OCI-M2 (cell line): Measurements from ENCODE around the gene DOCK3.
"Not testable (repeated sequence)": the region's sequence is repeated elsewhere in the genome, so short reads cannot be mapped to it uniquely, and the experiment has no call there.

Experiments
- DNase-seq: peaks from one replicate; lab custom pipeline; 2025; ENCODE audit not compliant: unreplicated experiment; lab: John Stamatoyannopoulos, UW

The DOCK3 gene

DNA sequence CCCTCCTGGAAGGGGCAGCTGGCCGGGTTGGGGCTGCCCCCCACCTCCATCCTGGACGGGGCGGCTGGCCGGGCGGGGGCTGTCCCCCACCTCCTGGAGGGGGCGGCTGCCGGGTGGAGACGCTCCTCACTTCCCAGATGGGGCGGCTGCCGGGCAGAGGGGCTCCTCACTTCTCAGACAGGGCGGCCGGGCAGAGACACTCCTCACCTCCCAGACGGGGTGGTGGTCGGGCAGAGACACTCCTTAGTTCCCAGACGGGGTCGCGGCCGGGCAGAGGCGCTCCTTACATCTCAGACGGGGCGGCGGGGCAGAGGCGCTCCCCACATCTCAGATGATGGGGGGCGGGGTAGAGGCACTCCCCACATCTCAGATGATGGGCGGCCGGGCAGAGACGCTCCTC, 129.1 kb downstream of the DOCK3 start:
- DNase-seq: not testable (repeated sequence)

DNA sequence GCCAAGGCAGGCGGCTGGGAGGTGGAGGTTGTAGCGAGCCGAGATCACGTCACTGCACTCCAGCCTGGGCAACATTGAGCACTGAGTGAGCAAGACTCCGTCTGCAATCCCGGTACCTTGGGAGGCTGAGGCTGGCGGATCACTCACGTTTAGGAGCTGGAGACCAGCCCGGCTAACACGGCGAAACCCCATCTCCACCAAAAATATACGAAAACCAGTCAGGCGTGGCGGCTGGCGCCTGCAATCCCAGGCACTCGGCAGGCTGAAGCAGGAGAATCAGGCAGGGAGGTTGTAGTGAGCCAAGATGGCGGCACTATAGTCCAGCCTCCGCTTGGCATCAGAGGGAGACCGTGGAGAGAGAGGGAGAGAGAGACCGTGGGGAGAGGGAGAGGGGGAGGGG, 129.6 kb downstream of the DOCK3 start:
- DNase-seq: not testable (repeated sequence)

- no peak for DNase-seq
These were observed 130.6 kb downstream of the DOCK3 start for GRCh38 chr3:50805321-50805720.

DNA sequence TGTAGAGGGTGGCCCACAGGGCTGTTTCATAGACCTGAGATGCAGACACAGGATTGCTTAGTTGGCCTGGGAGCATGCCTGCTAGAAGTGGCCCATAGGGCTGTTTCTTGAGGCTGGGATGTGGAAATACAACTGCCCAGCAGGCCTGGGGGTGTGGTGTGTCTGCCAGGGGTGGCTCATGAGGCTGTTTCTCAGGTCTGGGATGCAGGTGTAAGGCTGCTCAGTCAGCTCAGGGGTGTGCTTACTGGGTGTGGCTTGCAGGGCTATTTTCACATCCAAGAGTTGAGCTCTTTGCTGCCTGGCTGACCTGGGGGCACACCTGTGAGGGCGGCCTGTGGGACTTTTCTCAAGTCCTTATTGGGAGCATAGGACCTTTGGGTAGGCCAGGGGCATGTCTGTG, 131.3 kb downstream of the DOCK3 start:
- no peak for DNase-seq

DNA sequence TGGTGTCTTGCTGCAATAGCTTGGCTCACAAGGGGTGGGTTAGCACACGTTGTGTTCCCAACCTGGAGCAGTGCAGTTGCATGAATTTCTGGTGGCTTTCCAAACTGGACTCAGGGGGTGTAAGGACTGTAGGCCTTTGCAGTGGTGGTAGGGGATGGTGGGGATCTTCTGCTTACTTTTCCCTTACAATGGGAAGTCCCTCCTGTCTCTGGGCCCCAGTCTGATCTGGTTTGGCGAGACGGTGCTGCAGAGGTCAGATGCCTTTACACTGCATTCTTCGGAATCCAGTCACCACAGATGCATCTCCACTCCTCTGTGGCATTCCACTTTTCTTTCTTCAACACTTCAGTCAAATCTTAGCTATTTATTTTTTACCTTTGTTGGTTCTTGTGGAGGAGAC, 132.1 kb downstream of the DOCK3 start:
- no peak for DNase-seq

- DNase-seq: no peak
These were observed 132.5 kb downstream of the DOCK3 start for GRCh38 chr3:50807266-50807665.

- no peak for DNase-seq
These were observed 137.2 kb downstream of the DOCK3 start for GRCh38 chr3:50811893-50812292.

DNA sequence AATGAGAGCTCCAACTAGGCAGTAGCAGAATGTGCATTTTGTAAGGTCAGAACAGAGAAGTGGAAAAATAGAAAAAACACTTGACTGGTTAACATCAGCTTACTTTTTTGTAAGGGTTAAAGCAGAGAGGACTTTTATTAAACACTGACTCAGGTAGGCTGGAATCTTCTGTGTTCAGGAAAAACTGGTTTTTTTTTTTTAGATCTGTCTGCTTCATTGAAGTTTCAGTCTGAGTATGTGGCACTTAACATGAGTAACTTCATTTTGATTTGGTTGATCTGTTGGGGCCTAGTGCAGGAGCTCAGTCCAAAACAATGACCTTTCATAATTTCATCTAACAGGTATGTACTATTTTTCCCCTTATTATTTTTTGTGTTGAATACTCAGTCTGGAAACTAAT, 141.1 kb downstream of the DOCK3 start:
- DNase-seq: no peak

DNA sequence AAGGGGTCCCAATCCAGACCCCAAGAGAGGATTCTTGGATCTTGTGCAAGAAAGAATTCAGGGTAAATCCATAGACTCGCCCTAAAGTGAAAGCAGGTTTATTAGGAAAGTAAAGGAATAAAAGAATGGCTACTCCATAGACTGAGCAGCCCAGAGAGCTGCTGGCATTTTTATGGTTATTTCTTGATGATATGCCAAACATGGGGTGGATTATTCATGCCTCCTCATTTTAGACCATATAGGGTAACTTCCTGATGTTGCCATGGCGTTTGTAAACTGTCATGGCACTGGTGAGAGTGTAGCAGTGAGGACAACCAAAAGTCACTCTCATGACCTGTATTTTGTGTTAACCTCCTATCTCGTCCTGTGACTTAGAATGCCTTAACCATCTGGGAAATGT, 142.2 kb downstream of the DOCK3 start:
- no peak for DNase-seq

DNA sequence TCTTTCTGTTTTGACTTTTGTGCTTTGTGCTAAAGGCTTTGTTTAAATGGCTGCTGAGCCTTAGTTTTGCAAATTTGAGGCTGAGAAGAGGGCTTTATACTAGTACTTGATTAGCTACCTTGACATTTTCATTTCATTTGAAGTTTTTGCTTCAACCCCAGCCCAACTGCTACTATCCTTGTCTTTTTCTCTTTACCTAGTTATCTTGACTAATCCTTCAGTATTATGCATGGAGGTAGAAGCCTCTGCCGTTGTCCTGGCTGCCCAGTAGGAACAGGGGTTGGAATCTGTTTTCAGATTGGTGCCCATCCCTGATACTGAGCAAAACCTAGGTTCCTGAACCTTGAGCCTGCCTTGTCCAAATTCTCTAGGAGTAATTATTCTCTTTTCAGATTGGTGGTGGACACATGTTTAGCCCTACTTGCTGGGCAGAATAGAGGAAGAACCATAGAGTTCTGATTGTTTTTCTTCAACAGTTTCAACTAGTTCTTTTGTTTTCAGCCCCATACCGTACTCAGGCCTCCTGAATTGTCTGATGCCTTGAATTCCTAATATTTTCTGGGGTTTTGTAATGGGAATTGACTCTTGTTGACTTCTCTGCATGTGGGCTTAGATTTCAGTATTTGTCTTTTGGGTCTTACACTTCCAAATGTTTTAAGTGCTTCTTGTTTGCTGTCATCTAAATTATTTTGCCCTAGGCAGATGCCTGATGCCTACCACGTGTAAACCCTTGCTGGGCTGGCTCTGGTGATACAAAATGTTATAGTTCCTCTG, 143.2 kb downstream of the DOCK3 start:
- no peak for DNase-seq

- DNase-seq: no peak
These were observed 145.2 kb downstream of the DOCK3 start for GRCh38 chr3:50819882-50820281.

DNA sequence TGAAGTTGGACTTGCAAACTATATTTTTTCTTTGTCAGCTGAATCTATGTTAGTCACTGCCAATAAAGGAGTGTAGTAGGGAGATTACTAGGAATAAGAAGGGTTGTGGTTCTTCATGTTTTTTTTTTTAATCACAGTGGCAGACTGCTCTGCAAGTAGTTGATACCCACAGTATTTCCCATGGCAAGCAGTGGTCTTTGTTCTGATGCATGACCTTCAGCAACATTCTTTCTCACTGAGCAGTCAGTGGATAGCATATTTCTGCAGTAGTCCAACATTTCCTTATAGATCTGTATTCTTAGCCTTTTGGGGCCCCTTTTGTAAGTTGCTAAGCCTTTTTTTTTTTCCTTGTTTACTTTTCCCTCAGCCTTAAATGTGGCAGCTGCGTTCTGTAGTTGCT, 151.1 kb downstream of the DOCK3 start:
- DNase-seq: no peak

- DNase-seq: no peak
These were observed 155.7 kb downstream of the DOCK3 start for GRCh38 chr3:50830451-50830850.

- not testable (repeated sequence) for DNase-seq
These were observed 156.3 kb downstream of the DOCK3 start for GRCh38 chr3:50831009-50831408.

DNA sequence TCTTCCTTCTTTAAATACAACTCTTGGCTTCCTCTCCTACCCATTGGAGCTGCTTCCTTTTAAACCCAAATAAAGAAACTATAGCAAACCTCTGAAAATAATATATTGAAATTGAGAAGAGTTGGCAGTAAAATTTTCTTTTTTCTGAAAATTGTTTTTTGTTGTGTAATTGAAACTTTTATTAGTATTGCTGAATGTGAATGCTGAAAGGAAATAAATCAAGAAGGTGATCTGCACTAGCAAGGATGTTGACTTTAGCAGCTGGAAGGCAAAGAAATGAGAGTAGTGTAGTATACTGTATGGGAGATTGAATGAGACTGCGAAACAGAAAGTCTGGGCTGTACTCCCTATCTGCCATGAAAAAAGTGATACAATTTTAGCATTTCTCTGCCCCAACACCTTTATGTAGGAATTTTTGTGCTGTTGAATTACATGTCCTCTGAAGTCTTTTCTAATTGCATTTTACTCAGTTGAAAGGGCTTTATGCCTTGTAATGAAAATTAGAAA, 166.3 kb downstream of the DOCK3 start:
- no peak for DNase-seq

- no peak for DNase-seq
These were observed 173.6 kb downstream of the DOCK3 start for GRCh38 chr3:50848308-50848707.

DNA sequence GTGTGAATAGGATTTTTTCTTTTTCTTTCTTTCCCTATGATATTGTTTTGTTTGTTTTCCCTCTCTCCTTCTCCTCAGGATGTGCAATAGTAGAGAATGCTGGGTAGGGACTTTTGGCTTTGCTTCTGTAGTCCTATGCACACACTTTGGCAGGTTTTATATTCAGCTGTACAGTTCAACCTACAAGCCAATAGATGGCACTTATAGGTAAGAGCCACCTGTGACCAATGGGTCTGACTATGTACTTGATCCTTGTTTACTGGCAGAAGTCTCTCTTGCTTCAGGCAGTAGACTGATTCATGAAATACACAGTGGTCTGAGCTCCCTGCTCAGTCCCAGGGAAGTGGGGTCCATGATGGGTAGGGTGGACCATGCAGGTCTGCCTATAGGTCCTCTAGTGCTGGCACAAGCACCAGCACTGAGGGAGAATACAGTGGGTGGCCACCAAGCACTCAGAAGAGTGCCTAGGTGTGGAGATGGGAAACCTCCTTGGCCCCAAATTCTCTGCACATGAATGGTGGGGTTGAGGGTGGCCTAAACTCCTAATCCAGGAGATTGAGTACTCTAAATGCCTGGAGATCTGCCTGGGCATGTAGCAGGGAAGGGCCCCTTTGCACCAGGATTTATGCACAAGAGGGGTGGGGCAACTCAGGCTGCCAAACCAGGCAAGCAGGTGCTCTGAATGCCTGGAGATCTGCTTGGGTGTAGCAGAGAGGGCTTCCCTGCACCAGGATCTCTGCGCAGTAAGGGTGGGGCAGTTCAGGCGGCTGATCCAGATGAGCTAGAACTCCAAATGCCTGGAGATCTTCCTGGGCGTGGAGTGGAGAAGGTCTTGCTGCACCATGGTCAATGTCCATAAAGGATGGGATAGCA, 176.1 kb downstream of the DOCK3 start:
- DNase-seq: no peak

GRCh38 chr3:50853936-50854335, 179.2 kb downstream of the DOCK3 start:
- no peak for DNase-seq

- no peak for DNase-seq
These were observed 187.5 kb downstream of the DOCK3 start for GRCh38 chr3:50862221-50862620.

DNA sequence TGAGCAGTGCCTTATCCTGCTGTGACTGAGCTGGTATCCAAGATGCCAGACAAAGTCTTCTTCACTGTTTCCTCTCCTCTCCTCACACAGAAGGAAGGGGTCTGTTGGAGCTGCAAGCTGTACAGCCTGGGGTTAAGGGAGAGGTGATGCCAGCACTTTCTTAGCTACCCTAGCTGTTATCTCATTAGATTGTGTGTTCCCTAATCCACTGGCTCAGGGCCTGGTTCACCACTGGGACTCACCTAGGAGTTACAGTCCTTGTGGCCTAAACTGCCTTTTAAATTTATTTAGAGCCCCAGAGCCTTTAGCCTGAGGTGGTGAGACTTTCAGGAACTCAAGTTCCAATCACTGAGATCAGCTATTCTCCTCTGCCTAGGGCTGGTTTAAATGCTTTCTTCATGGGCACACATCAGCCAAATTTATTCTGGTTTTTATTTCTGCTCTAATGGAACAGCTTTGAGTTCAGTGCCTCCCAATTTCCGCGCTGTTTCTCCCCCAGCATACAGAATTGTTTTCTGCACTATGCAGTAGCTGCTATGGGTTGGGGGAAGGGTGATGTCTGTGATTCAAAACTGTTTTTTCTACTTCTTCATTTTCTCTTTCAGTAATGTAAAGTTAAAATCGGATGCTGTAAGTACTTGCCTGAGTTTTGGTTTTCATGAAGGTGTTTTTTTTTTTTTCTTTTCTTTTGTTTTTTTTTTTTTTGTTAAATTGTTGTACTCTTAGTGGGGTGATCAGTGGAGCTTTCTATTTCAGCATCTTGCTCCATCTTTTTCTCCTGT, 198.8 kb downstream of the DOCK3 start:
- no peak for DNase-seq

DNA sequence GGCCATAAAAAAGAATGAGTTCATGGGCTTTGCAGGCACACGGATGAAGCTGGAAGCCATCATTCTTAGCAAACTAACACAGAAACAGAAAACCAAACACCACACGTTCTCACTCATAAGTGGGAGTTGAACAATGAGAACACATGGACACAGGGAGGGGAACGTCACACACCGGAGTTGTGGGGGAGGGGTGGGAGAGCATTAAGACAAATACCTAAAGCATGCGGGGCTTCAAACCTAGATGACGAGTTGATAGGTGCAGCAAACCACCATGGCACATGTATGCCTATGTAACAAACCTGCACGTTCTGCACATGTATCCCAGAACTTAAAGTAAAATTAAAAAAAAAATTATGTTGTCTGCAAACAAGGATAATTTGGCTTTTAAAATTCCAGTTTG, 200.1 kb downstream of the DOCK3 start:
- not testable (repeated sequence) for DNase-seq
